H9 (cell line): ENCODE data around the gene GLRA1. TPM values are rescaled to one million over a fixed set of nuclear protein-coding genes. Genes with fewer than 3 reads are reported as not detected.

Source experiments
- DNase-seq: peaks from one replicate; pipeline ENCODE4 v3.0.0-alpha.2; 2017
- H2AFZ ChIP-seq: one replicate; pipeline ENCODE4 v1.6.1; 2013; ENCODE audit warnings: mild to moderate bottlenecking, low read length, control low read depth, moderate library complexity
- H2AK5ac ChIP-seq: 2 replicates; pipeline ENCODE4 v1.6.1; 2013; ENCODE audit warnings: low read length, control low read depth, mixed read lengths; ENCODE audit not compliant: insufficient read length
- H2BK120ac ChIP-seq: one replicate; pipeline ENCODE4 v1.6.1; 2013; ENCODE audit warnings: low read depth, mild to moderate bottlenecking, low read length, control low read depth, inconsistent platforms; ENCODE audit not compliant: poor library complexity, severe bottlenecking
- H2BK12ac ChIP-seq: 2 replicates; pipeline ENCODE4 v1.6.1; 2013; ENCODE audit warnings: low read length, control low read depth, mixed read lengths, low read depth; ENCODE audit not compliant: insufficient read length
- H2BK15ac ChIP-seq: 2 replicates; pipeline ENCODE4 v1.6.1; 2013; ENCODE audit warnings: low read depth, low read length, control low read depth
- H2BK20ac ChIP-seq: one replicate; pipeline ENCODE4 v1.6.1; 2013; ENCODE audit warnings: low read depth, mild to moderate bottlenecking, low read length, control low read depth, inconsistent platforms; ENCODE audit not compliant: poor library complexity, severe bottlenecking
- H2BK5ac ChIP-seq: 2 replicates; pipeline ENCODE4 v1.6.1; 2013; ENCODE audit warnings: low read length, control low read depth, mixed read lengths; ENCODE audit not compliant: insufficient read length
- H3K14ac ChIP-seq: 2 replicates; pipeline ENCODE4 v1.6.1; 2013; ENCODE audit warnings: low read length, control low read depth; ENCODE audit not compliant: insufficient read depth
- H3K18ac ChIP-seq: 2 replicates; pipeline ENCODE4 v1.6.1; 2013; ENCODE audit warnings: low read depth, mild to moderate bottlenecking, mixed read lengths, low read length, control low read depth; ENCODE audit not compliant: insufficient read length
- H3K23ac ChIP-seq: 2 replicates; pipeline ENCODE4 v1.6.1; 2013; ENCODE audit warnings: low read length, control low read depth, mixed read lengths, low read depth; ENCODE audit not compliant: insufficient read length
- H3K23me2 ChIP-seq: 2 replicates; pipeline ENCODE4 v1.6.1; 2013; ENCODE audit warnings: low read depth, mild to moderate bottlenecking, mixed read lengths, low read length, control low read depth; ENCODE audit not compliant: insufficient read length, poor library complexity, severe bottlenecking
- H3K27ac ChIP-seq: 2 replicates; pipeline ENCODE4 v1.5.1; 2013; ENCODE audit warnings: low read length, control low read depth, mixed read lengths, low read depth; ENCODE audit not compliant: insufficient read length
- H3K27me3 ChIP-seq: 2 replicates; pipeline ENCODE4 v1.6.1; 2013; ENCODE audit warnings: low read length, control low read depth, inconsistent platforms; ENCODE audit not compliant: insufficient read depth
- H3K4ac ChIP-seq: 2 replicates; pipeline ENCODE4 v1.6.1; 2013; ENCODE audit warnings: low read depth, mild to moderate bottlenecking, control low read depth, inconsistent platforms, low read length, moderate library complexity
- H3K4me1 ChIP-seq: 2 replicates; pipeline ENCODE4 v1.6.1; 2013; ENCODE audit warnings: low read length, control low read depth, inconsistent platforms; ENCODE audit not compliant: insufficient read depth
- H3K4me2 ChIP-seq: 2 replicates; pipeline ENCODE4 v1.6.1; 2013; ENCODE audit warnings: low read length, control low read depth, mixed read lengths; ENCODE audit not compliant: insufficient read length, insufficient read depth
- H3K56ac ChIP-seq: 2 replicates; pipeline ENCODE4 v1.6.1; 2013; ENCODE audit warnings: low read depth, mild to moderate bottlenecking, mixed read lengths, low read length, control low read depth; ENCODE audit not compliant: insufficient read length
- H3K79me1 ChIP-seq: 2 replicates; pipeline ENCODE4 v1.6.1; 2013; ENCODE audit warnings: low read depth, mild to moderate bottlenecking, moderate library complexity, low read length, control low read depth, inconsistent platforms; ENCODE audit not compliant: insufficient read depth, poor library complexity, severe bottlenecking
- H3K79me2 ChIP-seq: 2 replicates; pipeline ENCODE4 v1.6.1; 2013; ENCODE audit warnings: low read length, control low read depth, inconsistent platforms; ENCODE audit not compliant: insufficient read depth
- H3K9ac ChIP-seq: 2 replicates; pipeline ENCODE4 v1.6.1; 2013; ENCODE audit warnings: low read length, control low read depth, mixed read lengths; ENCODE audit not compliant: insufficient read length; ENCODE audit errors: extremely low read depth
- H3K9me3 ChIP-seq: one replicate; pipeline ENCODE4 v1.6.1; 2013; ENCODE audit warnings: low read depth, low read length, inconsistent platforms; ENCODE audit not compliant: control insufficient read depth
- H3T11ph ChIP-seq: one replicate; pipeline ENCODE4 v1.6.1; 2013; ENCODE audit warnings: mild to moderate bottlenecking, low read length, control low read depth, inconsistent platforms
- H4K20me1 ChIP-seq: one replicate; pipeline ENCODE4 v1.6.1; 2013; ENCODE audit not compliant: control insufficient read depth, insufficient read length, insufficient read depth
- H4K5ac ChIP-seq: 2 replicates; pipeline ENCODE4 v1.6.1; 2013; ENCODE audit warnings: low read depth, mild to moderate bottlenecking, mixed read lengths, low read length, control low read depth; ENCODE audit not compliant: insufficient read length
- H4K8ac ChIP-seq: replicated peaks from 2 replicates; pipeline ENCODE4 v1.6.1; 2013; ENCODE audit warnings: low read length, control low read depth, mixed read lengths, low read depth; ENCODE audit not compliant: insufficient read length
- H4K91ac ChIP-seq: 2 replicates; pipeline ENCODE4 v1.6.1; 2013; ENCODE audit warnings: low read depth, mild to moderate bottlenecking, moderate library complexity, mixed read lengths, low read length, control low read depth; ENCODE audit not compliant: insufficient read length
- H3K27ac Mint-ChIP-seq, 3 experiments: 2 replicates in 2 of 3; 3 replicates in 1 of 3; pipeline ENCODE4 v1.8.0; 2020 to 2021; ENCODE audit warnings: mixed read lengths in 3 of 3, mild to moderate bottlenecking in 1 of 3, moderate library complexity in 1 of 3
- H3K27me3 Mint-ChIP-seq: 2 replicates; pipeline ENCODE4 v1.8.0; 2021; ENCODE audit warnings: low read depth, mild to moderate bottlenecking, moderate library complexity, mixed read lengths
- H3K36me3 Mint-ChIP-seq, 3 experiments: 2 replicates in 2 of 3; 3 replicates in 1 of 3; pipeline ENCODE4 v1.8.0; 2020 to 2021; ENCODE audit warnings: low read depth in 3 of 3, mixed read lengths in 3 of 3; ENCODE audit not compliant: insufficient read depth in 1 of 3
- H3K4me1 Mint-ChIP-seq, 2 experiments: 2 replicates each; pipeline ENCODE4 v1.8.0; 2020; ENCODE audit warnings: mixed read lengths in 2 of 2
- H3K4me3 Mint-ChIP-seq, 2 experiments: 2 replicates in 1 of 2; 3 replicates in 1 of 2; pipeline ENCODE4 v1.8.0; 2020 to 2021; ENCODE audit warnings: mild to moderate bottlenecking in 2 of 2, mixed read lengths in 2 of 2, moderate library complexity in 1 of 2
- H3K9me3 Mint-ChIP-seq, 2 experiments: 2 replicates in 1 of 2; 3 replicates in 1 of 2; pipeline ENCODE4 v1.8.0; 2020; ENCODE audit warnings: mild to moderate bottlenecking in 2 of 2, mixed read lengths in 2 of 2, moderate library complexity in 1 of 2
- CTCF ChIP-seq: fragments of 200-600 bp; sonication (generic); conservative IDR thresholded peaks from 3 replicates; pipeline ENCODE4 v1.8.0; 2021; ENCODE audit warnings: antibody characterized with exemption, mild to moderate bottlenecking
- WGBS: extraction: QIAGEN DNeasy Blood & Tissue Kit; methylation state at CpG from one replicate; pipeline ENCODE4 v1.1.7; 2013; ENCODE audit warnings: missing lambda C conversion rate, low lambda C conversion rate, mixed read lengths; ENCODE audit not compliant: insufficient read length; ENCODE audit errors: extremely low coverage; 5-methylcytosine and 5-hydroxymethylcytosine counted together
- total RNA-seq: library from RNA; stranded (reverse); gene quantifications from 2 replicates; pipeline ENCODE4 v1.2.1, GENCODE V29; 2021

Gene GLRA1
- total RNA-seq, 1 experiment from 2014 or later, result not detected

GRCh38 chr5:151885138-151885908, 39.3 kb downstream of the GLRA1 start:
- no peak overlapping the region for H3K56ac ChIP-seq
- H3K18ac ChIP-seq, result no peak overlapping the region
- H3K4me1 ChIP-seq, result peaks cover 7% of the 10 kb centered on the region; the same call in 1 of the 2 replicates
- H3K27ac ChIP-seq, result no peak overlapping the region
- H3K27me3 ChIP-seq, result peaks cover 3% of the 10 kb centered on the region
- no peak overlapping the region for H2BK20ac ChIP-seq
- no peak overlapping the region for H2BK12ac ChIP-seq
- H3K9me3 ChIP-seq, result no peaks in the 10 kb centered on the region
- H3K4ac ChIP-seq, result no peak overlapping the region
- no peak overlapping the region for H4K91ac ChIP-seq
- no peaks in the 10 kb centered on the region for H3K79me2 ChIP-seq
- no peak overlapping the region for H3K9ac ChIP-seq
- H2BK5ac ChIP-seq, result no peak overlapping the region
- no peak overlapping the region for H2AFZ ChIP-seq
- no peak for TF ChIP-seq CTCF
- H3K36me3 Mint-ChIP-seq, result no peaks in the 10 kb centered on the region
- H3K4me1 Mint-ChIP-seq, result peaks cover 17 to 18% of the 10 kb centered on the region in 2 experiments
- H3T11ph ChIP-seq, result no peak overlapping the region
- peaks cover 72% of the 10 kb centered on the region for H3K27me3 Mint-ChIP-seq
- WGBS, result no CpG with 5 or more reads among the region's 9 CpGs
- no peak overlapping the region for H3K4me2 ChIP-seq
- no peaks in the 10 kb centered on the region; a peak in 2 of 5 replicates for H3K9me3 Mint-ChIP-seq
- DNase-seq, result peak; percentile 31
- no peaks in the 10 kb centered on the region for H3K79me1 ChIP-seq
- H4K8ac ChIP-seq, result no peak overlapping the region
- H3K23me2 ChIP-seq, result no peaks in the 10 kb centered on the region
- no peak overlapping the region for H3K14ac ChIP-seq
- no peaks in the 10 kb centered on the region for H4K20me1 ChIP-seq
- no peak overlapping the region for H3K27ac Mint-ChIP-seq
- no peak overlapping the region for H2BK15ac ChIP-seq
- no peak overlapping the region for H3K23ac ChIP-seq
- no peak overlapping the region for H3K4me3 Mint-ChIP-seq
- H2AK5ac ChIP-seq, result no peak overlapping the region
- no peak overlapping the region for H4K5ac ChIP-seq
- H2BK120ac ChIP-seq, result no peak overlapping the region
